HG02943 (cell line): ENCODE results near the gene TDRKH.

Experiments used
- ATAC-seq: cut with Tn5 transposase; IDR thresholded peaks from one replicate; pipeline ENCODE4 v1.9.1; 2021; ENCODE audit warnings: mild to moderate bottlenecking, low read depth, moderate library complexity; ENCODE audit not compliant: unreplicated experiment

TDRKH gene

DNA sequence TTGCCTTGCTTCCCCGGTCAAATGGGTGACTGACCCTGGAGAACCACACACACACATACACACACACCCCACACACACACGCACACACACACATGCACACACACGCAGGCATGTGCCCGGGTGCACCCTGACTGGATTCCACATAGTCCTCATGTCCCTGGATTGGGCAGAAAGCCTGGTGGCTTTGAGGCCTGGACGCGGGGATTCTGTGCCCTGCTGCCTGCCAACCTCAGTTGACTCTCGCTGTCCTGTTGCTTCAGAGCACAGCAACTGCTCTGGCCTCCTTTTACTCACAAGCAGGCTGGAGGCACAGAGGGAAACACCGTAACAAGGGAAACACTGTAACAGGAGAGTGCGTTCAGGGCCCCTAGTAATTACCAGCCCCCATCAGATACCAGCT is 34.9 kb upstream of the TDRKH start:
- ATAC-seq: no peak

GRCh38 chr1:151823175-151823574 is 32.9 kb upstream of the TDRKH start:
- ATAC-seq: no peak

- ATAC-seq: no peak
These were observed 32.1 kb upstream of the TDRKH start for GRCh38 chr1:151822404-151822803.

GRCh38 chr1:151820940-151821339 is 30.6 kb upstream of the TDRKH start:
- ATAC-seq: no peak

GRCh38 chr1:151819976-151820623 is 29.8 kb upstream of the TDRKH start:
- ATAC-seq: no peak

DNA sequence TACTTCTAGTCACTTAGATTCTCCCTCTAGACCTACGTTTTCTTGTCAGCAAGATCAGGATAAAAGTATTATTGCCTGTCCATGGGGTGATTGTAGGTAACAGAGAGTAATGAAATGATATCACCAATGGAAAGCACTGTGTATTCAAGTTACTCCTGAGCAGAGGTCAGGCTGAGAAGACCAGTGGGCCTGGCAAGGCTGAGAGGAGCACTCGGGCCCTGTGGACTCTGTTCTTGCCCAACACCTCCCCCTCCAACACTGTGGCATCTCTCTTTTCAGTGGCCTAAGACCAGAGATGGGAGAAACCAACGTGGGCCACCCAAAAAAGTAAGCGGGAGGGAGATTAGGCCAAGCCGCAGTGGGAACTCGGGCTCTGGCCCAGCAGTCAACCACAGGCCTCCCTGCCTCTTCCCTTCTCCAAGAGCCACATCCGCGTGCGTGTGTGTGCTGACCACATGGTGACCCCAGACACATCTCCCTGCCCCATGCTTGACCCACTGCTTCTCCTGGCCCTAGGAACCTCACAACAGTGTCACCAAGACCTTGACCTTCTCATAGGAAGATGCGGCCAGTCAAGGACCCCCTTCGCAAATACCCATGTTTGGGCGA is 29.0 kb upstream of the TDRKH start:
- no peak for ATAC-seq

GRCh38 chr1:151817353-151817730 is 27.0 kb upstream of the TDRKH start:
- no peak for ATAC-seq

DNA sequence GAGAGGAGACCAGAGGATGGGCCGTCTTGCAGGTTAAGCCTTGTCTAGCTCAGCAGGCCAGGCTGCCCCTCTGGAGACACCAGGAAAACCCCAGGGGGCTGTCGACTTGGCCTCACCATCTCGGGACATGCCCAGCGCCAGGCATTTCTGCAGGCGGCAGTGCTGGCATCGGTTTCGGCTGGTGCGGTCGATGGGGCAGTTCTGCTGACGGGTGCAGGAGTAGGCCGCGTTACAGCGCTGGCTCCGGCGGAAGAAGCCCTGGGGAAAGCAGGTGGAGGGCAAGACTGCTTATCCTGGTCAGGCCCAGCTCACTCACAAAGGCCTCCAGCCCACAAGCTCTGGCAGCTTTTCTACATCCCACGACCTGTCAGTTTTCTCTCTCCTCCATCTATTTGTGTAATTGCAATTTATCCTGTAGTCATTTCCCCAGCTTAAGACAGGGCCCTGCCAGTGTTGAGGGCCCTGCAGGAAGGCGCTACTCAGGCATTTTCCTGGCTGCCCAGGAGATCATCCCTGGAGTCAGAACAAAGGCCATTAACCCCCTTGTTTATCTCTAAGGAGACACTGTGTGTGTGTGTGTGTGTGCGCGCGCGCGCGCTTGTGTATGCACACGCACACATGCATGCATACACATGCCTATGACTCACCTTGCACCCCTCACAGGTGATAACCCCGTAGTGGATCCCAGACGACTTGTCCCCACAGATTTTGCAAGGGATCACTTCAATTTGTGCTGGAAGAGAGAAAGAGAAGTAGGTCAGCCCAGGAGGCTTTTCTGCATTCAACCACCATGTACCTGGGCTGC is 26.4 kb upstream of the TDRKH start:
- ATAC-seq: no peak

DNA sequence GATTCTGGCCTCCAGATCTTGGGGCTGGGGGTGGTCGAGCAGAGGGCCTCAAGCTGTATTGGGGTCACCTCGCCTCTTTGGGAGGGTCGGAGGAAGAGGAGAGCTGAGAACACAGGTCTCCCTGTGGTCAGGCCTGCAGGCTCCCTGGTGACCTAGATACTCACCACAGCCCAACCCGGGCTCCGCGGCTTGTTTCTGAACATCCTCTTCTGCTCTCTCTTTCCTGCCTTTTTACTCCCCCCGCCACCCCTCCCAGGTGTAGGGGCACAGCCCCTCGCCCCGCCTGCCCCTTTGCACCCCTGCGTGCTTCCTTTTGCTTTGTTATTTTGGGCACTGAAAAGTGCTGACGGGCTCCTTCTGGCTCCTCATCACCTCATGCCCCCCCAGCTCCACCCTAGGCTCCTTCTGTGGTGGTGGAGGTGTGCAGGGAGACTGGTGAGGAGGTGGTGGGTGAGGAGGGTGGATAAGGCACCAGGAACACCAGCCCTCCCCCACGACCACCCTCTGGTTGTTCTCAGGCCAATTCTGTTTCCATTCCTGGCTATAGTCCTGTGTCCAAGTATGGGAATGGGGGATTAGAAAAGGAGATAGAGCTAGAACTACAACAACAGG is 25.5 kb upstream of the TDRKH start:
- ATAC-seq: no peak

DNA sequence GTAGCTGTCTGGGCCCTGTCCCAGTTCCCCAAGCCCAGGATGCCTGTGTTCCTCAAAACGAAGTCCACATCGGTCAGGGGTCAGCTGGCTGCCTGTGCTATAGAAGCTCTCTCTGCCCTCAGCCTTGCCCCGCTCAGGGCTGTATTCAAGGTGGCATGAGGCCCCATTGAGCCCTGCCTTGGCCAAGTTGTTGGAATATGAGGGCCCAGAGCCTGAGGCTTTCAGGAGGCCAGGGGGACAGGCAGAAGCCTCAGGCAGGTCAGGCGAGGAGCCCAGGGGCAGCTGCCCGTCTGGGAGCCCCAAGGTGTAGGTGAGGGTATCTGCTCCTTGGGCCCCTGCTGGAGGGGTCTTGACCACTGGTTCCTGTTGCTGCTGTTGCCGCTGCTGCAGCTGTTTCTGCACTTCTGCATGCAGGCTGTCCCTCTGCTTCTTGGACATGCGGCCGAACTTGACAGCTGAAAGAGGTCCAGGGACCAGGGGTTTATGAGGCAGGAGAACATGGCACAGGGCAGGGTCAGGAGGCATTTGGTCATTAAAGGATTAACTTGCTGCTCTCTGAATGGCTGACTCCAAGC is 24.8 kb upstream of the TDRKH start:
- ATAC-seq: no peak

DNA sequence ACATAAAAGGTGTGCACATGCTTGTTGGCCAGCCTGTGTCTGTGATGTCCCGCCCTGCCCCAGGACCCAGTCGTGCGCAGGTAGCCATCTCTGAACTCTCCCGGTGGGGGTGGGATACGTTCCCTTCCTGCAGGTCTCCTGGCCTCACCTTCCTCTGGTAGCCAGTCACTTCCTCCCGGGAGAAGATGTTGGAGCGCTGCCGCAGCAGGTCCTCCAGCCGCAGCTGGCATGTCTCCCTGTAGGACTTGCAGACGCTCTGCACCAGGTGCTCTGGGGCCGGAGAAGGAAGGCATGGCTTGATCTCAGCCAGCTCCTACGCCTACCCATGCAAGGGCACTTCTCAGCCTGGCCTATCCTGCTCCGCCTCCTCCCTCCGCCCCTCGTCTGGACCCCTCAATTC is 24.1 kb upstream of the TDRKH start:
- no peak for ATAC-seq

DNA sequence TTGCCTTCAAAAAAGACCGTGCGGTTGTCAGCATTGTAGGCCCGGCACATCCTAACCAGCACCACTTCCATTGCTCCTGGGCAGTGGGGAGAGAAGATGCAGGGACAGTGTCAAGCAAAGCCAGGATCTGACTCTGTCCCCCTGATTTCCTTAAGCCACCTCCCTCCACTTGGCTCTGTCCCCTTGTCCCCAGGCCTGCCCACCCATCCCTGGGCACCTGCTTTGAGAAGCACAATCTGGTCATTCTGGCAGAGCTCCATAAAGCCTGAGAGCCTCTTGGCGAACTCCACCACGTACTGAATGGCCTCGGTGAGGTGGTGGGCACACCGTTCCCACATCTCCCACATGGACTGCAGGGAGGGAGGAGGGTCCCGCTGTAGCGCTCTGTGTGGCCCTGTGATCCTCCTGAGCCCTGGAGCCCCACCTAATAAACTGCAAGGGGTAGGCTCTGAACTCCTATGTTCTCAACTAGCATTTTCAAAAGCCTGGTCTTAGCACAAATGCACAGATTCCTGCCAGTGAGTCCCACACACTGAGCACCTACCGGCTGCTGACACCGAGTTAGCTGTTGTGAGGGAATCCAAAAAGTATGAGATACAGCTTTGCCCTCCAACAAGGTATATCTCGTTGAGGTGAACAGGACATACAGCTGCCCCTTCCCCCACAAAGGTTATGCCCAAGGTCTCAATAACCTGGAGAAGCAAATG is 23.1 kb upstream of the TDRKH start:
- ATAC-seq: no peak

- no peak for ATAC-seq
These were observed 20.9 kb upstream of the TDRKH start for GRCh38 chr1:151811181-151811580.

GRCh38 chr1:151809985-151810556 is 19.8 kb upstream of the TDRKH start:
- ATAC-seq: no peak

- ATAC-seq: no peak
These were observed 19.1 kb upstream of the TDRKH start for GRCh38 chr1:151809290-151809984.

DNA sequence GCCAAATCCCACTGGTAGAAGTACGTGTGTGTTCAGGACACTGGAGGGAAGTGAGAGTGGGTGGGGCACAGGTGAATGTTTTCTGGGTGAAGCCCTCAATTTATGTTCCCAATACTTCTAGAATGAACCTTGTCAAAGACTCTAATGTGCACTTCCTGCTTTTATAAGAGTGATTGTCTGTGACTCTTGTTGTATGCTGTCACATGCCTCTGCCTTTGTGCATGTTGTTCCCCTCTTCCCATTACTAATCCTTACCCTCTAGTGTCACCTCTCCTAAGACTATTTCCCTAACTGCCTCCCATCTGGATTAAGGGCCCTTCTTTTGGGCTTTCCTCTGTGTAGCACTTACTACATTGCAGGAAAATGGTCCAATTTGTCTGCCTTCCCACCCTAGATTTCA is 17.5 kb upstream of the TDRKH start:
- ATAC-seq: no peak

GRCh38 chr1:151807131-151807530 is 16.8 kb upstream of the TDRKH start:
- no peak for ATAC-seq

DNA sequence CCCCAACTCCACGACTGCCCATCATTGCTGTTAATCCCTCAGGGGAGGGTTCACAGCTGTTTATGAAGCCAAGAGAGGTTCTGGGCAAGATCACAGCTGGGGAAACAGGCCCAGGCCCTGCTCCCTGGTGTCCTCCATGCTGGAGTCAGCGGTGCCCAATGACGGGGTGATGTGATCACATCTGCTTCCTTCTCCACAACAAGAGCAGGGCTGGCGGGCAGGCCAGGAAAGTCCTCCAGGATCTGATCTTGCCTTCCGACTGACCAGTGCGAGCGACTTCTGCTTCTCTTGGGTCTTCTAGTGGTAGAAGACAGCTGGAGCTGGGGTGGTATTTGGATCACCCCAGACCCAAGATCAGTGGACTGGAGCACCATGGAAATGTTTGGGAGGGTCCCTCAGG is 15.9 kb upstream of the TDRKH start:
- no peak for ATAC-seq

DNA sequence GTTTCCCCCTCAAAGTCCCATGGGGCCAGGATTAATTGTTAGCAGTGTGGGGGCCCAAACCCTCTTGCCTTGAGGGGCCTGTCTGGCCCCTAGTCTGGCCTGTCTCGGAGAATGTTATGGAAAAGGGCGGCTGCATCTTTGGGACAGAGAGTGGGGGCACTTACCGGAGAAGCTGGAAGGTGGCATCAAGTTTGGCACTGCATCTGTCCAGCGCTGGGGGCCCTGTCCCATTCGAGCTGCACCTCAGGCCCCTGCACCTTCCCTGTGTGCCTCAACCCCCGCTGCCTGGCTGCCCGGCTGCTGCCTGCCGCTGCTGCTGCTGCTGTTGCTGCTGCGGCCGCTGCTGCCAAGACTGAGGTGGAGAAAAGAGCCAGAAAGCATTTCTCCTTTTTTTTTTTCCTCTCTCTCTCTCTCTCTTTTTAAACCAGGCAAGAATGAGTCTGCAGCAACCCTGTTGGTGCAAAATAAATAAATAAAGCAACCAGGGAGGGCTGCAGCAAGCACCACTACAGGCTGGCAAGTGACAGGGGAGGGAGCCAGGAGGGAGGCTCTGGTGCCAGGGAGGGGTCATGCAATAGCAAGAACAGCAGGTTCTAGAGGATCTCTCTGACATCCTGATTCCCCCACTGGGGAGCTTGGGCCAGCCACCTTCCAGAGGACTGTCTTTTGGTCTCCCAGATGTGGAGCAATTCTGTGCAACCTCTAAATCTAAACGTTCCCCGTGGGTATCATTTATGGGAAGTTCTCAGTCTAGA is 14.9 kb upstream of the TDRKH start, which contains the start of gene LINGO4:
Gene LINGO4 (minus strand): TSS at position 354 of the 755 bp plus-strand sequence. CDS start 2,715 bp downstream, outside the sequence.
- no peak for ATAC-seq
